A172 (cell line): ENCODE data around the gene C9orf43. TPM values are rescaled to one million over a fixed set of nuclear protein-coding genes. Genes with fewer than 3 reads are reported as not detected.
"Not testable (repeated sequence)": the region's sequence is repeated elsewhere in the genome, so short reads cannot be mapped to it uniquely, and the experiment has no call there.

Experiments used
- DNase-seq: peaks from one replicate; pipeline ENCODE4 v3.0.0-alpha.2; 2015; ENCODE audit warnings: low spot score
- total RNA-seq: library from RNA; depleted of rRNA; stranded (reverse); fragments of >200 nt; shearing (Covaris generic); gene quantifications from 2 replicates; pipeline ENCODE4 v1.2.3, GENCODE V29; 2014

Gene C9orf43
- total RNA-seq, 1 experiment from 2014 or later = 0.76 TPM

DNA sequence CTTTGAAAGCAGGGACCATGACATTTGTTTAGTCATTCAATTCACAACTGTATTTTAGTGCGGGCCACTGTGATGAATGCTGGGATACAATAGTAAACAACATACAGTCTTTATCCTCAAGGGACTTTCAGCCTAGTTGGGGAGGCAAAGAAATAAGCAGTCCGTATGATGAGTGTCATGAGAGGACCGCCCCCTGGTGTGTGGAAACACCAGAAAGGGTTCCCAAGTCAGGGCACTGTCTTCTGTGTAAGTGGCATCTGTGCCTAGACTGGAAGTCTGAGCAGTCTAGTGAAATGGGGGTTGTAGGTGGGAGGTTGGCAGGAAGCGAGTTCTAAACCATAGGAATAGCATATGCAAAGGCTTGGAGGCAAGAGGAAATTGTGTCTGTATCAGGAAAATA lies 6.8 kb downstream of the C9orf43 start:
- DNase-seq = no peak

DNA sequence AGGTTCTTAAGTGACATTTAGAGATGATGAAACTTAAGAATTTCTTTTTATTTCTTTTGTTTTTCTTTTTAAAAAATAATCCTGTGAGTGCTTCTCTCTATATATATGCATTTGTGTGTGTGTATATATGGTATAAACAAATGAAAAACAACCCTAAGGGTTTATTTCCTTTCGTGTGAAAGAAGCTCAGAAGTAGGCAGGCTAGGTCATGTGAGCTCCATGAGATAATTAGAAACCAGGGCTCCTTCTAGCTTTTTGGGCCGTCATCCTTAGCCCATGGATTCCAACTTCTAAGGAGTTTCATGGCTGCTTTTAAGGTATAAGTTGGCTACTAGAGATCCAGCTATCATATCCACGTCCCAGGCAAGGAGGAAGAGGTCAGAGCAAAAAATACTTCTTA lies 11.2 kb downstream of the C9orf43 start:
- DNase-seq = no peak

DNA sequence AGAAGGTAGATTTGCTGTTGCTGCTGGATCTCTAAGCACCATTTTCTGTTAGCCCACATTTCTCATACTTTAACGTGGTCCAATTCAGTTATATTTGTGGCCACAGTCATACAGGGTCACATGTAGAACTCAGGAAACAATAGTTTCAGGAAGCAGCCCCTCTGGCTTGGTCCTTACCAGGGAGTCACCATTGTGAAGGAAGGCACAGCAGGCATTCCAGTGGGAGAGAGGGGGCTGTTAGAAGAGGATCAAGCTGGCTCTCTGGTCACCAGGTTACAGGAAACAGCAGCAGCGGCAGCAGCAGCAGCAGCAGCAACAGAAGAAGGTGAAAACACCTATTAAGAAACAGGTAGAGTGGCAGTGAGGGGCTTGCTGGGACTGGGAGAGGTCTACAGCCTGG lies 14.5 kb downstream of the C9orf43 start:
- no peak for DNase-seq

DNA sequence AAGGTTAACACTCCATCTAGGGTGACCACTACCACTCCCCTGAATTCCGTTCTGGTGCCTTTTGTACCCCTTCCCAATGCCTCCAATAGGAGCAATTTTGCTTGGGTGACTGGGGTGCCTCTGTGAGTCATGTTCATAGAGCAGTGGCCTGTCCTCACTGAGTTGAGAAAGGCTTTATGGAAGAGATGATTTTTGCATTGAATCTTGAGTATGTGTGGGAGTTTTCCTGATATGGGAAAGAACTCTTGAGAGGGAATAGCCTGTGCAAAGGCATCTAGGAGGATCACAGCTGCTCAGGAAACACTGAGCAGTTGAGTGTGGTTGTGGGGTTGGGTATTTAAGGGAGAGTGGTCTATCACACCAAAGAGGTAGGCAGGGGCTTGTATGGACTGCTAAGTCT lies 16.2 kb downstream of the C9orf43 start:
- no peak for DNase-seq

DNA sequence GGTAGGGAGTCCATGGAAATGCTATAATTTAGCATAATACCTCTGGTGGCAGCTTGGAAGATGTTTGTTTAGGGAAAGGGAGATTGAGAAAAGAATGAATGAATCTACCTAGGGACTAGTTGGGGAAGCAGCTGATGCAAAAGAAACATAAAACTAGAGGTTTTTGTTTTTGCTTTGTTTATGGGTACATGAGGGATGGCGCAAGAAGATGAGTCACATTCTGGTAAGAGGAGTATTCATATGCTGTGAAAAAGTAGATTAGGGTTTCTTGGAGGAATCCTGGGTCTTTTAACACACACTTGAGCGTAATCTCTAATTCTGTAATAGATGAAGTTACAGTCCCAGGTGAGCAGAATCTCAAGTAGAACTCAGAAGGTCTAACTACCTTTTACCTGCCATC lies 17.1 kb downstream of the C9orf43 start:
- DNase-seq = no peak

DNA sequence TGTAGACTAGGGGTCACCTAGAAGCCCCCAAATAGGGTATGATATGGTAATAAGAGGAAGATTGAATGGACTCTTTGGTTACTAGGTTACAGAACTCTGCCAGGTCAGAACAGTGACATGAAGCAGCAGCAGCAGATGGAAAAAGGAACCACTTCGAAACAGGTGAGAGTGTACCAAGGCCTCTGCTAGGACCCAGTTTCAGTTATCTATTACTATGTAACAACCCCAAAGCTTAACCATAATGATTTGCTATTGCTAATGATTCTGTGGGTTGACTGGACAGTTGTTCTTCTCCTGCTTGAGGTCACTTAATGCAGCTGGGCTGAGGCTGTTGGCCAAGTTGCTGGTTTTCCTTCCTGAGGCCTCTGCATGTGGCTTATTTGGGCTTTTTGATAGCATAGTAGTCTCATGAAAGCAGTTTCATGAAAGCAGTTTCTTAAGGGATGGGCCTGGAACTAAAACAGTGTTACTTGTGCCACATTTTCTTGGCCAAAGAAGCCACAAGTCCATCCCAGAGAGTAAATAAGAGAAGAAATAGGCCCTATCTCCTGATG lies 17.6 kb downstream of the C9orf43 start:
- DNase-seq = no peak

DNA sequence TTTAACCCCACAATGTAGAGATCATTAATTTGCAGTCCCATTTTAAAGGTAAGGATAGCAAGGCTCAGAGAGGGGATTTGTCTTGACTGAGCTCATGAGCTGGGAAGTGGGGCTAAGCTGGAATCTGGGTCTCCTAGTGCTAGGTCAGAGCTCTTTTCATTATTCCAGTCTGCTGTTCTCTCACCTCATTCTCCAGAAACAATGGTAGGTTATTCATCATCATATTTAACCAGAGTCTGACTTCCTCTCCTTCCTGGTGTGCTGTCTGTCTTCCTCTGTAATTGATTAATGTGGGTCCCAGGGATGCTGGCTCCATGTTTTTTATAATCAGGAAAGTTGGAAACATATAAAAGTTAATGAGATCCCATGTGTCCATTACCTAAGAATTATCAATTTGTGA lies 20.6 kb downstream of the C9orf43 start:
- DNase-seq = no peak

DNA sequence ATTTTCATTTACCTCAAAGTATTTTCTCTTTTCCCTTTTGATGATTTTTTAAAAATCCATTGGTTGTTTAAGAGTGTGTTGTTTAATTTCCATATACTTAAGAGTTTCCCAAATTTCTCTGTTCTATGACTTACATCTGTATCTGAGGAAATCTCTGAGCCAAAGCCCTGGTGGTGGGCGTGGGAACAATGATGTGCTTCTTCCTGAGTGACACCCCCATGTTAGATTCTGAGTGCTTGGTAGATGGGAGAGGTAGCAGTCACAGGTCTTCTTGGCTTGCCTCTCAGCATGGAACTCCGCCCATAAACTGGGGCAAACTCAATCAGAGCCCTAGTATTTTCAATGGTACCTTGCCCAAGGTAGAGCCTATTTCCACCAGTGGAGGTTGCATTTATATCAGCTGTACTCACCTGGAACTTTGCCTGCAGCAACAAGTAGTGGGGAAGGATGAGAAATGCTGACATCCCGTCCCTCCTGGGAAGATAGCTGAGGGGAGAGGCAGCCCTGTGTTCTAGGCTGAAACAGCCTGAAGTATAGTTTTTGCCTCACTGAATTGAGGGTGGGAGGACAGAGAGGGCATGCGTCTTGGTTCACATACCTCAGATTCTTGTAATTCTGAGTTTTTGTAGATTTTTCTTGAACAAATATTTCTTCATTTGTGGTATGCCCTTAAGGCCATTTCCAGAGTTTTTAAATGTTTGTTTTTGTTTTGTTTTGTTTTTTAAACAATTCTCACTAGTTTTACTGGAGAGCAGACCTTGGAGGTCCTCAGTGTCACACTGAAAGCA lies 26.4 kb downstream of the C9orf43 start:
- DNase-seq = no peak

DNA sequence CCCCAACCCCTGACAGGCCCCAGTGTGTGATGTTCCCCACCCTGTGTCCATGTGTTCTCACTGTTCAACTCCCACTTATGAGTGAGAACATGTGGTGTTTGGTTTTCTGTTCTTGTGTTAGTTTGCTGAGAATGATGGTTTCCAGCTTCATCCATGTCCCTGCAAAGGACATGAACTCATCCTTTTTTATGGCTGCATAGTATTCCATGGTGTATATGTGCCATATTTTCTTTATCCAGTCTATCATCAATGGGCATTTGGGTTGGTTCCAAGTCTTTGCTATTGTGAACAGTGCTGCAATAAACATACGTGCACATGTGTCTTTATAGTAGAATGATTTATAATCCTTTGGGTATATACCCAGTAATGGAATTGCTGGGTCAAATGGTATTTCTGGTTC lies 27.2 kb downstream of the C9orf43 start:
- DNase-seq = not testable (repeated sequence)

DNA sequence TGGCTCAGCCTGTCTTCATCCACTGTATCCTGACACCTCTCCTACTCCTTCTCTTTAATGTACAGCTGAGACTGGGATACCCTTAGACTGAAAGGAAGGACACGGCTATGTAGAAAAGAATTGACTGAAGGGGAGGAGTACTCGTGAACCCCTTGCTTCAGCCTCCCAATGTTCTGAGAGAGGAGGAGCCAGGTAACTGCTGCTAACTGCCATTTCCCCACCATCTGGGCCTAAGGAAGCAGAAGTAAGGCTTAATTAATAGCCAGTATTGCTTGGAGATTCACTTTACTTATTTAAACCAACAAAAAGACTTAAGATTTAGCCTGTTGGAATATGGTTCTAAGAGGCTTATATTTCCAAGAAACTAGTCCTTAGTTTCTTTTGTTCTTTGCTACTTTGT lies 34.2 kb downstream of the C9orf43 start:
- DNase-seq = no peak

DNA sequence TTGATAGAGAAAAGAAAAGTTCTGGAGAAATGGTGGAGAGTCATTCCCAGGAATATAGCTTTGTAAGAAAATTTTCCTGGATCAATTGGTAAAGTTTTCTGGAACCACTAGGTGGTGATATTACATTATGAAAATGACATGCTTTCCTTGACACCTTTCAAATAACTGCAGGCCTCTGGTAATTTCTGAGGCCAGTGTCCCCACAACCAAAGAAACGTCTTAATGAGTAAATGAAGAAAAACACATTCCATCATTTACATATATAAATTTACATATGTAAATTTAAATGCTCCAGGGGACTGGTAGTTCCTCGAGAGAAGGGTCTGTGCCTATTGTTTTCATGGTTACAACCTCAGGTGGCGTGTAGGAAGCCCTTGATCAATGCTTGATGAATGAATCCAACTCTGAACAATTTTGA lies 35.8 kb downstream of the C9orf43 start:
- DNase-seq = peak; percentile 49

DNA sequence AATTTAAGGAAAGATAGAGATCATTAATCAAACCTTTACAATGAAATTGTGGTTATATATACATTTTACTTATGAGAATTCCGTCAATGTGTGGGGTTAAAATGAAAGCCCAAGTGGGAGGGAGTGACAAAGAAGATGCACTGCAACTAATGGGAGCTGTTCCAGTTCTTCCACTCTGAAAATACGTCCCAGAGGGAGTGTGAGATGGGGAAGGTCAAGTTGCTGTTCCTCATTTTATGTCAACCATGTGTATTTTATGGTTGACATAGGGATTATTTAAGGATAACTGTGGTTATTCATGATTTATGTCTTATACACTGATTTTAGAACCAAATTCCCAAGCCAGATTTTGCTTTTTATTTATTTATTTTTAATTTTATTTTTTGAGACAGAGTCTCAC lies 38.8 kb downstream of the C9orf43 start:
- DNase-seq = no peak

DNA sequence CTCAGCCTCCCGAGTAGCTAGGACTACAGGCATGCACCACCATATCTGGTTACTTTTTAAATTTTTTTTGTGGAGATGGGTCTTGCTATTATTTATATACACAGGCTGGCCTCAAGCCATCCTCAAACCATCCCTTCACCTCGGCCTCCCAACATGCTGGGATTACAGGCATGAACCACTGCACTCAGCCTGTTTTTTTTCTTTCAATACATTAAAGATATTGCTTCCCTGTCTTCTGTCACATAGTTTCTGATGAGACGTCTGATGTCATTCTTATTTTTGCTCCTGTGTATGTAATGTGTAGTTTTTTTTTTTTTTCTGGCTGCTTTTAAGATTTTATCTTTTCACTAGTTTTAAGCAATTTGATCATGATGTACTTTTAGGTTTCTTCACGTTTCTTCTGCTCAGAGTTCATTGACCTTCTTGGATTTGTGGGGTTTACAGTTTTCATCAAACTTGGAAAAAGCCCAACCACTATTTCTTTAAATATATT lies 41.6 kb downstream of the C9orf43 start:
- no peak for DNase-seq

DNA sequence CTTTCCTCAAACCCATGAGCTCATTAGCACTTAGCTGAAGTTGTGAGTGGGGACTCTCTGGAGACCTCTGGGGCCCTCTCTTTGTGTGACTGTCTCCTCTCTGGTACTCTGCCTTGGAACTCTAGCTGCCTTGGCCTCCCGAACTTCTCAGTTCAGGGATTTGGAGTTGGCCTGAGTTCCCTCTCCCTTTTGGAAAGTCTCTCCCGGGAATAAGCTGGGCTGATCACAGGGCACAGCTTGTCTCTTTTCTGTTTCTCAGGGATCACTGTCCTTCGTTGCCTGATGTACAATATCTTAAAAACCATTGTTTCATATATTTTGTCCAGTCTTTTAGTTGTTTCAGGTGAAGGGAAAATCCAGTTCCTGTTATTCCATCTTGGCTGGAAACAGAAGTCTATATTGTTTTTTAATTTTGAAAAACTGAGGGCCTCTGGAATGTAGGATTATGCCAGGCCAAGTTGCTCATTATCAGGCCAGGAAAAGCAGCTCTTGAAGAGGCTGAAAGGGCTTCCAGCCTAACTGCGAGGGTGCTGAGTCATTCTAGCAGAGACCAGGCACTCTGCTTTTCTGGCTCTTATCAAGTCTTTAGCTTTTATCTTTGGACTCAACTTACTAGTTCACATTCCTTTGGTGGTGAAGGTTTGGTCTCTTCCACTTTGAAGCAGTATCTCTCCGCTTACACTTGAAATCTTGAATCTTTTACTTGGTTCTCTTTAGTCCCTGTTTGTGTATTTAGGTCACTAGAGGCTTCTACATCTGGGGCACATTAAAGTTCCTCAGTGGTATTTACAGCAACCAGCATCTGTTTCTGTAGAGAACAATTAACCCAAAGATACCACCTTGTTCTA lies 44.6 kb downstream of the C9orf43 start:
- peak; percentile 75 for DNase-seq

DNA sequence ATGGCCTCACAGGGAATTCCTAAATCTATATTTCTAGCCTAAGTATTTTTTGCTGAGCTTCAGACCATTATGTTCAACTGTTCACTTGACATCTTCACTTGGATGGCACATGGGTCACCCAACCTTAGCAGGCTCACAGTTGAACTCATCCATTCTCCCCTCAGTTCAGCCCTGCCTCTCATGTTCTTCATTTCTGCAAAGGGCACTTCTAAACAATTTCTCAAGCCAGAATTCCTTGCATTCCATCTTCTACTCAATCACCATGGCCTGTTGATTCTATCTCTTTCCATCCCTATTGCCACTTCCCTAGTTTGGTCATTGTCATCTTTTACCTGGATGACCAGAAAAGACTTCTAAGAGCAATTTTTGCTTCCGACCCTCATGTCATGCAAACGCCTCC lies 45.7 kb downstream of the C9orf43 start:
- DNase-seq = no peak

DNA sequence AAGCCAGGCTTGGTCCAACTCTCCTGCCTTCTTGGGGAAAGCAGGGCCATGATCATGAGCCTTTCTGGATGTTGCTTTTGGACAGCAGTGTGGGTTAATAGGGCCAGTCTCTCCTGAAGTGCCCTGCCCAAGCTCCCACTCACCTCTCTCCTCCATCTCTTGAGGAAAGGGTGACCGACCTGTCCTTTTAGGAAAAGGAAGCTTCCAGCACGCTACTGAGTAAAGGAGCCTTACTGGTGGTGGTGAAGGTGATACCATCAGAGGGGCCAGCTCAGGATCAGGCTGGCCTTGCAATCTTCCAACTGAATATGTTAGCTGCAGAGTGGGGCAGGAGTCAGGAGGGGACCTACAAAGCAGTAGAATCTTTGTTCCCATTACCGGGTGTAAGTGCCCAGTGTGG lies 50.7 kb downstream of the C9orf43 start:
- no peak for DNase-seq

DNA sequence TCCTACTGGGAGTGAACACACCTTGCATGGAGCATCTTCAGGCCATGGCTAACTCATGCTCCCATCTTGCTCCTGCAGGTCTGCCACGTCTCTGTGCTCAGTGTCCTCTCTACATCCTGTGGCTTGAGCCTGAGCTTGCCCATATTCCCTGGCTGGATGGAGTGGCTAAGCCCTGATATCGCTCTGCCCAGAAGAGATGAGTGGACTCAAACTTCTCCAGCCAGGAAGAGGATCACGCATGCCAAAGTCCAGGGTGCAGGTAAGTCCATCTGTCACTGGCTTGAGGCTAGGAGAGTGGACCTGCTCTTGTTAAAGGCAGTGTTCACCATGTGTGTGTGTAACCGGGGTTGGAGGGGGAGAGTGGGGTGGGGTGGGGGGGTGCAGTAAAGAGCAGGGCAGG lies 51.4 kb downstream of the C9orf43 start:
- DNase-seq = no peak

DNA sequence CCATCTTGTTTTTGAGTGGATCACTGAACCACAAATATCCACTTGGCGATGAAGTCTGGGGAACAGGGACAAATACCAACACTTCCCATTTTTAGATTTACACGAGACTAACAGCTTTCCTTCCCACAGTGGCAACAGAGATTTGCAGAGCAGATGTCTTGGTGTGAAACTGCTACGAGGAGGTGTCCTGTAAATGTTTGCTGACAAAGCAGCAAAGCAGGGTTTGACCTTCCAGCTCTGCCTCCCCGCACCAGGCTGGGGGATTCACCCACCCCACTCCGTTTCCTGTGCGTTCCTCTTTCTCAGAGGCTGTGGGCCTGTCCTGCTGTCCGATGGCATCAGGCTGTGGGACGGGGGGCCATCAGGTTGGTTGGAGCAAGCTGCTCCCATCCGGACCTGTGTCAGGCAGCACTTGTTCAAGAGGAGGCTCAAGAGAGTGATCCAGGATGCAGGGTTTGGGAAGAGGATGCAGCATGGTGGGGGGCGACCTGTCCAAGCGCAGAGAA lies 52.3 kb downstream of the C9orf43 start:
- no peak for DNase-seq

DNA sequence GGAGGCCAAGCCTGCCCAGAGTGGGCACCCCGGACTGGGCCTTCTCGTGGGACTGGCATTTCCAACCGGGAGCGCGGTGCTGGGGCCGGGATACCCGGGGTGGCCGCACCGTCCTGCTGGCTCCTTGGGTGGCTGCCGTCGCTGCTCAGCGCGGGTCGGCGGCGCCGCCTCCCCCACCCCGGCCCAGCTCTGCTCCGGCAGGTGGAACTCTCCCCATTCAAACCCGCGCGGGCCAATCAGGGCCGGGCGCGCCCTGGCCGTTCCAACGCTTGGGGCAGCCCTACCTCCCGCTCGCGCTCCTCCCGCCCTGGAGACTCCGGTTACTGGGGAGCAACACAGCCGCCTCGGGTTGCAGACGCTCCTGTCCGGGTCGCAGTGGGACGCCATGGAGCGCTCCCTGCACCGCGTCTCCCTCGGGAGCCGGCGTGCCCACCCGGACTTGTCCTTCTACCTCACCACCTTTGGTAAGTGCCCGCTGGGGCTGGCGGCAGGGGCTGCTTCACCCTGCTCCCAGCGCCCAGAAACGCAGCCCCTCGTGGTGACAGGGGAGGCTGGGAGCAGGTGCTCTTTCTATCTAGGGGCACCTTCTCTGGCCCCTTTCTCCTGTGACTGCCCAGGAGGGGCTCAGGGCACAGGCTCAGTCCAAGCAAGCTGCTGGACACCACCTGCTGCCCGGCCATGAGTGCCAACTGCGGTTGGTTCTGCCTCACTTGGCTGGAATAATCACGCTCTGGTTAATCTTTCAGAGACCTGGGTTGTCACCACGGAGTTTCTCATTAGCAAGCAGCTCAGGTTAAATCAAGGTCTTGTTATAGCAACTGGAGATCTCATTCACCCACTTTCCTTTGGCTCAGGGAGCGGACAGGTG lies 53.1 kb downstream of the C9orf43 start, which contains the start of gene RGS3:
RGS3 (plus strand) TSS at position 310 of the 868 bp plus-strand sequence; CDS start at position 386, 76 bp downstream.
- DNase-seq = no peak

DNA sequence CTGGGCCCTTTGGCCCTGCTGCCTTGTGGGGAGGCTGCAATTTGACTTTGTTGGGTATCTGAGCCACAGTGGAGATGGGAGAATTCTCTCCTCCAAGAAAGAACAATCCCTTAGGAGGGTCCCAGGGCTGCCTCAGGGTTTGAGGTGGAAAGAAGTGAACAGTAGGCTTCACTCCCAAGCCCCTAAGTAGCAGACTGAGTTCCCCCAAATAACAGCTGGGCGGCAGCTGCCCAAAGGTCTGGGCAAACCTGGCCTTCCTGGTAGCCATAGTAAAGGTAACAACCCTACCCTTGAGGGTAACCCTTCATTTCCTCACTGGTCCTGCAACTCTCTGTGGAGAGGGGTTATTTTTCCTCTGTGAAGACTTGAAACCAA lies 53.7 kb downstream of the C9orf43 start:
- no peak for DNase-seq

DNA sequence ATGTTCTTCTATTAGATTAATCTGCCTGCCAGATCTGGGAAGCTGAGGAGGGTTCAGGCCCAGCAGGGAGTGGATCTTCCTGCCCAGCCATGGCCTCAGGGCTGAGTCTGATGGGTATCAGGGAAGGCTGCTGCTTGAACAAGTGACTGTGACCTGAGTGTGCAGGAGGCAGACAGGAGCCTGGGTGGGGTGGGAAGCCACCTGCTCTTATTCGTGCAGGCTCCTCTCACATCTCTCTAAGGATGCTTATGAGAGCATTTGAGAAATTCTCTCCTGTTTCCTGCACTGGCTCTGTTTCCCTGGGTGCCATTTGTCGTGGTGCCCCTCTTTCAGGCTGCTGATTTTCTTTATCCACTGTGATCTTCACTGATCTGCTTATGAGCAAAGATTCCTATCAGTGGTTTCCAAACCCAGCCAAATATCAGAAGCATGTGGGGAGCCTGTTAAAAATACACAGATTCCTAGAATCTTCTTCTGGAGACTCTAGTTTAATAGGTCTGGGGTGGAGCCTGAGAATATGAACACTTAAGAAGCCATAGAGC lies 55.1 kb downstream of the C9orf43 start:
- DNase-seq = no peak
